Upper lobe of left lung (tissue), 4 donors: ENCODE results near the gene SH2D3C.

Source experiments
- POLR2A ChIP-seq, 4 donors: fragments of 450-650 bp; IDR thresholded peaks; one replicate each; pipeline ENCODE4 v1.5.1; 2016 to 2017; ENCODE audit warnings: antibody characterized with exemption in 4 of 4, mild to moderate bottlenecking in 2 of 4
- TF ChIP-seq, protein P1 (sequence below), 6 experiments: fragments of 450-650 bp in 4 of 6; fragments of 200-600 bp in 2 of 6; sonication (generic) in 2 of 6; IDR thresholded peaks; one replicate each; pipeline ENCODE4 v1.5.1; 2016 to 2019; ENCODE audit warnings: antibody characterized with exemption in 6 of 6

DNA sequence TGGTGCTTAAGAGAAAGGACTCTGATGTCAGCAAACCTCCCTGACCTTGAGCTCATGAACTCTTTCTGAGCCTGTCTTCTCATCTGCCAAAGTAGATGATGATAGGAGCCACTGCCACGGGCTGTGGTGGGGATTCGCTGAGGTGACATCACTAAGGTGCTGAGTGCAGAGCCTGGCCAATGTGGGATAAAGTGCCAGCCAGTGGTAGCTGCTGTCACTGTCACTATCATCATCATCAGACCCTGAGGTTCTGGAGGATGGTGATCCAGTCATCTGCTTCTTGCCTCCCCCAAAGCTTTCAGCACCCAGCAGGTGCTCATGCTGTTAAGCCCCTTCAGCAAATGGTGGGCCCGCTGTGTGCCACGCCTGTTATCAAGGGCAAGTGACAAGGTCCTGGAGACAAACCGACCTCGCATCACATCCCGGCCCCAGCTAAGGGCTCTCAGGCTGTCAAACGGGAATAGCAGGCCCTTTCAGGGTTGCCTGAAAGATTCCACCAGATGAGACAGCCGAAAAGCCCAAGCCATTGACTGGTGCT, 30.6 kb upstream of the SH2D3C start:
- TF ChIP-seq, protein P1, sequence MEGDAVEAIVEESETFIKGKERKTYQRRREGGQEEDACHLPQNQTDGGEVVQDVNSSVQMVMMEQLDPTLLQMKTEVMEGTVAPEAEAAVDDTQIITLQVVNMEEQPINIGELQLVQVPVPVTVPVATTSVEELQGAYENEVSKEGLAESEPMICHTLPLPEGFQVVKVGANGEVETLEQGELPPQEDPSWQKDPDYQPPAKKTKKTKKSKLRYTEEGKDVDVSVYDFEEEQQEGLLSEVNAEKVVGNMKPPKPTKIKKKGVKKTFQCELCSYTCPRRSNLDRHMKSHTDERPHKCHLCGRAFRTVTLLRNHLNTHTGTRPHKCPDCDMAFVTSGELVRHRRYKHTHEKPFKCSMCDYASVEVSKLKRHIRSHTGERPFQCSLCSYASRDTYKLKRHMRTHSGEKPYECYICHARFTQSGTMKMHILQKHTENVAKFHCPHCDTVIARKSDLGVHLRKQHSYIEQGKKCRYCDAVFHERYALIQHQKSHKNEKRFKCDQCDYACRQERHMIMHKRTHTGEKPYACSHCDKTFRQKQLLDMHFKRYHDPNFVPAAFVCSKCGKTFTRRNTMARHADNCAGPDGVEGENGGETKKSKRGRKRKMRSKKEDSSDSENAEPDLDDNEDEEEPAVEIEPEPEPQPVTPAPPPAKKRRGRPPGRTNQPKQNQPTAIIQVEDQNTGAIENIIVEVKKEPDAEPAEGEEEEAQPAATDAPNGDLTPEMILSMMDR (IDR thresholded peaks at IDR 0.05) = no peak
- TF ChIP-seq POLR2A (IDR thresholded peaks at IDR 0.05) = no peak
